ENCODE data around the gene STX1A.

Gene STX1A

DNA sequence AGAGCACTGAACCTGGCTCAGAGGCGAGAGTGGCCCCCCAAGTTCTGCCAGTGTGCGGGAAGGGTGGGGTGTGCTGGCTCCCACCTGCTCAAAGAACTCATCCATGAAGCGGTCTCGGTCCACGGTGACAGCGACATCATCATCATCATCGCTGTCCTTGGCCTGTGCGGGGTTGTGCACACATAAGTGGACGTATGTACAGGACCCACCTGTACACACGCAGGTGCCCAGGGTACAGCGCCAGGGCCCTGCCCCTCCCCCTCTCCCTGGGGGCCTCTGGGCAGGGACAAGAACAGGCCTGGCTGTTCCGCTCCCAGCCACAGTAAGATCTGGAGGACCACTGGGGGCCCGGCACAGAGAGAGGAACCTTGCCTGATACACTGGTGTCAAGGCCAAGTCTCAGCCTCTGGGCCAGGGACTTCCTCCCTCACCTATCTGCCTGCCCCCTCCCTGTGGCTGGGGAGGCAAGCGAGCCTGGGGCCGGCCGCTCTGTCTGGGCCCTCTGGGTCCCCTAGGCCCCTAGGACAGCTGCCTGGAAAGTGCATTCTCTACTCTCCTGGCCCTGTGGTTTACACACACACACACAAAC is 10.4 kb downstream of the STX1A start:
- TF ChIP-seq, protein P1, sequence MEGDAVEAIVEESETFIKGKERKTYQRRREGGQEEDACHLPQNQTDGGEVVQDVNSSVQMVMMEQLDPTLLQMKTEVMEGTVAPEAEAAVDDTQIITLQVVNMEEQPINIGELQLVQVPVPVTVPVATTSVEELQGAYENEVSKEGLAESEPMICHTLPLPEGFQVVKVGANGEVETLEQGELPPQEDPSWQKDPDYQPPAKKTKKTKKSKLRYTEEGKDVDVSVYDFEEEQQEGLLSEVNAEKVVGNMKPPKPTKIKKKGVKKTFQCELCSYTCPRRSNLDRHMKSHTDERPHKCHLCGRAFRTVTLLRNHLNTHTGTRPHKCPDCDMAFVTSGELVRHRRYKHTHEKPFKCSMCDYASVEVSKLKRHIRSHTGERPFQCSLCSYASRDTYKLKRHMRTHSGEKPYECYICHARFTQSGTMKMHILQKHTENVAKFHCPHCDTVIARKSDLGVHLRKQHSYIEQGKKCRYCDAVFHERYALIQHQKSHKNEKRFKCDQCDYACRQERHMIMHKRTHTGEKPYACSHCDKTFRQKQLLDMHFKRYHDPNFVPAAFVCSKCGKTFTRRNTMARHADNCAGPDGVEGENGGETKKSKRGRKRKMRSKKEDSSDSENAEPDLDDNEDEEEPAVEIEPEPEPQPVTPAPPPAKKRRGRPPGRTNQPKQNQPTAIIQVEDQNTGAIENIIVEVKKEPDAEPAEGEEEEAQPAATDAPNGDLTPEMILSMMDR (IDR thresholded peaks at IDR 0.05; ENCODE audit: low read depth, low read length, missing control alignments), result no peak
- no peak overlapping the region for H3K4me3 ChIP-seq (replicated peaks; ENCODE audit: low read depth, low read length)
- DNase-seq (ENCODE audit: extremely low read depth, low read depth), result no peak

DNA sequence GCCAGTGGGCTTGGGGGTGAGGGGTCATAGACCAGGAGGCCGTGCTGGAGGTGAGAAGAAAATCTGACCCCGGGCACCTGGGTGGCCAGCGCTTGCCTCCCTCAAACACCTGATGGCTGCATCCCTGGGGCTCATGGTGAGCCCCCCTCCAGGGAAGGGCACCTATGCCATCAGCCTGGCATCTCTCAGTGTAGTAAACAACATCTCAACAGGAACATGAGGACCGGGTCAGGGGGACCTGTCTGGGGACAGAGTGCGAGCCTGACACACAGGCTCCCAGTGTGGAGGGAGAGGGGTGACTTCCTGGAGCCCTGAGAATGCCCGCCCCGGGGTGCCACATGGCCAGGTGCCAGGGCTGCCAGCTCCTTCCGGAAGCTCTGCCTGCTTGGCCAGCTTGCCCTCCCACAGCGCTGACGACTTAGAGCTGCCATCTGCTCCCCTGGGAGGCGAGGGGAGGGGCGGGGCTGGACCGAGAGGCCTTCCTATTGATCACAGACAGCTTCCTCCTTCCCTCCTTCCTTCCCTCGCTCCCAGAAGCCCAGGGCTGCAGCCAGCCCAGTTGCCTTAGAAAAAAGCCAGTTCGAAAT is 12.3 kb downstream of the STX1A start:
- DNase-seq (ENCODE audit: extremely low read depth, low read depth), result no peak
- no peak overlapping the region for H3K4me3 ChIP-seq (replicated peaks; ENCODE audit: low read depth, low read length)
- TF ChIP-seq, protein P1 (IDR thresholded peaks at IDR 0.05; ENCODE audit: low read depth, low read length, missing control alignments), result no peak

DNA sequence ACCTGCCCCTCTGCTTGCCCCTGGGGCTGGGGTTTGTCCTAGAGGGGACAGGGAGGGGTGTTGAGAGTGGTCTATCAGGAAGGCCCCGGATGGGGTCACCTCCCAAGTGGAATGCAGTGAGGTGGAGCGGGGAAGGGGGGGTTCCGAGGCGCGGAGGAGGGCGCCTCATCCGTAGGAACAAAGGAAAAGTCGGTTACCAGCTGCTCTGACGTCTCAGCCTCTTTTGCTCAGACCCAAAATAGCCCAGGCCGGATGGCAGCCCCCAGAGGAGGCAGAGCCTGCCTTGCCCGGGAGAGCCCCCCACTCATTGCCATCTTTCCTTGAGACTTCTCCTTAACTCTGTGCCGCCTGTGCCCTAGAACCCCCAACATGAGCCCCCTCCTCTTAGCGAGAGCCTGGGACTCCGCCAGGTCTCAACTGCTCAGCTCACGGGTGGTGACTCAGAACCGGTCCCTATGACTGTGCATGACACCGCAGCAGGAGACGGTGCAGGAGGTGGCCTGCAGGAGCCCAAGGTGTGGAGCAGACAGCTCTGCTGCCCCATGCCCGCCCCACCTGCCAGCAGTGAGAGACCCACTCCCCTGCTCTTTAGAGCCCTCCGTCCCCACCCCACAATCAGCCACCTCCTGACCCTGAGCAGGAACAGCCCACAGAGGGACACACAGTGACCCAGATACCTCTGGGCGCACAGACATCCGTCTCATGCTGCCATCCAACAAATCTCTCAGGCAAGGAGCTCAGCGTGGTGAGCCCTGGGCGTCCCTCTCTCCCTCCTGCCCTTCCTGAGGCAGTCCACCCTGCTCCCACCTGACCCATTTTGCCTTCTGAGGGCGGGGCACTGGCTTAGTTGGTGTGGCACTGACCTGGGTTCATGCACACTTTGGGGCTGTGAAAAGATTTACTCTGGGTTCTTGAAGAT is 13.1 kb downstream of the STX1A start:
- TF ChIP-seq, protein P1 (IDR thresholded peaks at IDR 0.05; ENCODE audit: low read depth, low read length, missing control alignments), result no peak
- no peak for DNase-seq (ENCODE audit: extremely low read depth, low read depth)
- no peak overlapping the region for H3K4me3 ChIP-seq (replicated peaks; ENCODE audit: low read depth, low read length)

DNA sequence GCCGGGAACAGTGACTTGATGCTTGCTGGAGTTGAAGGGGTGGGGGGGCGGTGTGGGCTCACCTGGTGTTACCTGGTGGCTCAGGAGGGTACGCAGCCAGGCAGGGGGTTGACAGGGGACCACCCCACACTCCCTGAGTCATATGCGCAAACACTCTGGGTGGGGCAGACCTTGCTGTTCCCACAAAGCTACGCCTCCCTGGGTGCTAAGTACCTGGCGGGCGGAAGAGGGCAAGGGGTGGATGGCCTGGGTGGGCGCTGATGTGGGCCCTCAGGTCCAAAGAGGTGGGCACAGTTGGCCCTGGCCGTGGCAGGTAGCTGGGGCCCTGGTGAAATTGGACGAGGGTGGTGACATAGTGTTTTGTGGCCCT is 13.9 kb downstream of the STX1A start:
- DNase-seq (ENCODE audit: extremely low read depth, low read depth), result no peak
- no peak overlapping the region for H3K4me3 ChIP-seq (replicated peaks; ENCODE audit: low read depth, low read length)
- TF ChIP-seq, protein P1 (IDR thresholded peaks at IDR 0.05; ENCODE audit: low read depth, low read length, missing control alignments), result no peak

DNA sequence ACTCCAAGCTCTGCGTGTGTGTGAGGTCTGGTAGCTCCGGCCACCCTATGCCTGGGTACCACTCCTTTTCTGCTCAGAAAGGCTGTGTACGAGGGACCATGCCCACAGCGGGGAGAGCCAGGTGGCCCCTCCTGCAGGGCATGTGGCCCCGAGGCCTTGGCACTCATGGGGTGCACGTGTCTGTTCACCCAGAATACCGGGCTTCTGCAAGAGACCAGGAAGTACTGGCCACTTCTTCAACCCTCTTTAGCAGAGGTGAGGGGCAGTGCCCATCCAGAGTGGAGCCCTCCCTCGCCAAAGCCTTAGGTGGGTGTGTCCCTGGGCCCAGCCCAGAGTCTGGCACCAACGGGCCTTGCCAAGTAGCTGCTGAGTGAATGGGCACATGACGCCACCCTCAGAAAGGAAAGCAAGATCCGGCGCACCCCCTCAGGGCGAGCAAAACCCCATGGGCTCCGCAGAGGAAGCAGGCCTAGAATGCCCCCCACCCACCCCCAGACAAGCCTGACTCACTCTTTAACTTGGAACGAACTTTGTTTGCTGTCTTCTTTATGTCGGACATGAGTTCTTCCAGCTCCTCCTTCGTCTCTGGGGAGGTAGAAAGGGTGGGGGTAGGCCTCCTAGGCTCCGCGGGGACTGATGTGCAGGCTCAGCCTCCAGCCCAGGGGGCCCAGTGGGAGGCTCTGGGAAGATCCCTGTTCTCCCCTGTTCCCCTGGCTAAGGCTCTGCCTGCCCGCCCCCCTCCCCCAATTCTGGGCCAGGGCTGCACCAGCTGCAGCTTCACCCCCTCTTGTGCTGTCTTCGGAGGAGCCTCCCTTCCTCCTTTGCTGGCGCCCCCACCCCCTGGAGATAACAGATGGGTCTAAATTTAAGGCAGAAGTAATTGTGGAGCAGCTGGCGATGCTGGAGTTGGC is 14.6 kb downstream of the STX1A start:
- TF ChIP-seq, protein P1 (IDR thresholded peaks at IDR 0.05; ENCODE audit: low read depth, low read length, missing control alignments), result no peak
- H3K4me3 ChIP-seq (replicated peaks; ENCODE audit: low read depth, low read length), result no peak overlapping the region

More for the DNA sequence above, 14.6 kb downstream of the STX1A start:
- DNase-seq (ENCODE audit: extremely low read depth, low read depth), result no peak

Measured in HFF-Myc (cell line).